WTC11 (cell line): Measurements from ENCODE around the gene ZNF248.

ENCODE experiments used
- ATF3 ChIP-seq: sonication (generic); formaldehyde crosslinking; conservative IDR thresholded peaks from 2 replicates; pipeline ENCODE4 v1.8.1; 2022; ENCODE audit warnings: mild to moderate bottlenecking, missing genetic modification reagents
- CBFB ChIP-seq: sonication (generic); formaldehyde crosslinking; IDR thresholded peaks from 2 replicates; pipeline ENCODE4 v1.8.1; 2022; ENCODE audit warnings: mild to moderate bottlenecking, low read depth, missing genetic modification reagents
- ELF4 ChIP-seq: sonication (generic); formaldehyde crosslinking; IDR thresholded peaks from 2 replicates; pipeline ENCODE4 v1.8.1; 2022; ENCODE audit warnings: low read depth, mild to moderate bottlenecking, moderate library complexity, missing genetic modification reagents
- FOXJ3 ChIP-seq: sonication (generic); formaldehyde crosslinking; IDR thresholded peaks from 2 replicates; pipeline ENCODE4 v1.9.0; 2021; ENCODE audit warnings: missing genetic modification reagents, mild to moderate bottlenecking, borderline replicate concordance
- IRF1 ChIP-seq: sonication (generic); formaldehyde crosslinking; IDR thresholded peaks from 2 replicates; pipeline ENCODE4 v1.8.0; 2023; ENCODE audit warnings: missing genetic modification reagents
- KAT7 ChIP-seq: sonication (generic); formaldehyde crosslinking; IDR thresholded peaks from 2 replicates; pipeline ENCODE4 v1.8.1; 2023; ENCODE audit warnings: missing genetic modification reagents, mild to moderate bottlenecking, borderline replicate concordance
- MAX ChIP-seq: sonication (generic); formaldehyde crosslinking; IDR thresholded peaks from 2 replicates; pipeline ENCODE4 v1.8.0; 2022; ENCODE audit warnings: mild to moderate bottlenecking, missing genetic modification reagents
- SP1 ChIP-seq: sonication (generic); formaldehyde crosslinking; conservative IDR thresholded peaks from 2 replicates; pipeline ENCODE4 v1.8.1; 2022; ENCODE audit warnings: missing genetic modification reagents
- STAT6 ChIP-seq: sonication (generic); formaldehyde crosslinking; conservative IDR thresholded peaks from 2 replicates; pipeline ENCODE4 v1.8.1; 2023; ENCODE audit warnings: mild to moderate bottlenecking, low read depth, missing genetic modification reagents, moderate library complexity
- ZNF121 ChIP-seq: sonication (generic); formaldehyde crosslinking; IDR thresholded peaks from 2 replicates; pipeline ENCODE4 v1.8.0; 2023; ENCODE audit warnings: missing genetic modification reagents
- ZNF232 ChIP-seq: sonication (generic); formaldehyde crosslinking; IDR thresholded peaks from 2 replicates; pipeline ENCODE4 v1.8.0; 2022; ENCODE audit warnings: mild to moderate bottlenecking, missing genetic modification reagents
- ZNF671 ChIP-seq: fragments of 250-450 bp; sonication (Bioruptor Pico); IDR thresholded peaks from 2 replicates; pipeline ENCODE4 v1.8.0; 2021; ENCODE audit warnings: mild to moderate bottlenecking
- TF ChIP-seq, protein P1 (sequence below): fragments of 200-600 bp; IDR thresholded peaks from 2 replicates; pipeline ENCODE4 v1.8.0; 2022; ENCODE audit warnings: antibody characterized with exemption
- TF ChIP-seq, protein P2 (sequence below): sonication (generic); formaldehyde crosslinking; IDR thresholded peaks from 2 replicates; pipeline ENCODE4 v1.8.1; 2023; ENCODE audit warnings: mild to moderate bottlenecking, missing genetic modification reagents, borderline replicate concordance

DNA sequence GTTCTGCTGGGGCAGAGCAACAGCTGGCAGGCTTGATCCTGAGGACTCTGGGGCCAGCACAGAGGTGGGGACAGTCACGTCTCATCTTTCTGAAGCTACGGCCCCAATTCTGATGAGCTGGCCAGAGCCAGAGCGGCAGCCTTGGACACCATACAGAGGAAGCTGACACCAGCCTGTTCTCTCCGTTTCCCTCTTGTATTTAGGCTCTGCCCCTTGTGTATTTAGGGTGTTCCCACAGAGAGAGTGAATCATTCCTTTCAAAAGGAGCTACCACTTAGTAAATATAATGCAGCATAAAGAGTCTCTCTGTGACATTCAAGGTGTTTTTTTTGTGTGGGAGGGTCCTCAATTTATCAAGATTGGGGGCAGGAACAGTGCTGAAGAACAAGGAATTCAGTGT is 109.2 kb downstream of the ZNF248 start:
- TF ChIP-seq, protein P1, sequence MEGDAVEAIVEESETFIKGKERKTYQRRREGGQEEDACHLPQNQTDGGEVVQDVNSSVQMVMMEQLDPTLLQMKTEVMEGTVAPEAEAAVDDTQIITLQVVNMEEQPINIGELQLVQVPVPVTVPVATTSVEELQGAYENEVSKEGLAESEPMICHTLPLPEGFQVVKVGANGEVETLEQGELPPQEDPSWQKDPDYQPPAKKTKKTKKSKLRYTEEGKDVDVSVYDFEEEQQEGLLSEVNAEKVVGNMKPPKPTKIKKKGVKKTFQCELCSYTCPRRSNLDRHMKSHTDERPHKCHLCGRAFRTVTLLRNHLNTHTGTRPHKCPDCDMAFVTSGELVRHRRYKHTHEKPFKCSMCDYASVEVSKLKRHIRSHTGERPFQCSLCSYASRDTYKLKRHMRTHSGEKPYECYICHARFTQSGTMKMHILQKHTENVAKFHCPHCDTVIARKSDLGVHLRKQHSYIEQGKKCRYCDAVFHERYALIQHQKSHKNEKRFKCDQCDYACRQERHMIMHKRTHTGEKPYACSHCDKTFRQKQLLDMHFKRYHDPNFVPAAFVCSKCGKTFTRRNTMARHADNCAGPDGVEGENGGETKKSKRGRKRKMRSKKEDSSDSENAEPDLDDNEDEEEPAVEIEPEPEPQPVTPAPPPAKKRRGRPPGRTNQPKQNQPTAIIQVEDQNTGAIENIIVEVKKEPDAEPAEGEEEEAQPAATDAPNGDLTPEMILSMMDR: no peak
- TF ChIP-seq ZNF671 (CRISPR knock-in tag) (no peak), MAX (CRISPR knock-in tag) (no peak), KAT7 (no peak), CBFB (CRISPR knock-in tag) (no peak), ZNF121 (CRISPR knock-in tag) (no peak), ATF3 (CRISPR knock-in tag) (no peak), SP1 (CRISPR knock-in tag) (no peak), FOXJ3 (CRISPR knock-in tag) (no peak), STAT6 (CRISPR knock-in tag) (no peak), IRF1 (no peak), ZNF232 (CRISPR knock-in tag) (no peak), ELF4 (CRISPR knock-in tag) (no peak)
- TF ChIP-seq, protein P2, sequence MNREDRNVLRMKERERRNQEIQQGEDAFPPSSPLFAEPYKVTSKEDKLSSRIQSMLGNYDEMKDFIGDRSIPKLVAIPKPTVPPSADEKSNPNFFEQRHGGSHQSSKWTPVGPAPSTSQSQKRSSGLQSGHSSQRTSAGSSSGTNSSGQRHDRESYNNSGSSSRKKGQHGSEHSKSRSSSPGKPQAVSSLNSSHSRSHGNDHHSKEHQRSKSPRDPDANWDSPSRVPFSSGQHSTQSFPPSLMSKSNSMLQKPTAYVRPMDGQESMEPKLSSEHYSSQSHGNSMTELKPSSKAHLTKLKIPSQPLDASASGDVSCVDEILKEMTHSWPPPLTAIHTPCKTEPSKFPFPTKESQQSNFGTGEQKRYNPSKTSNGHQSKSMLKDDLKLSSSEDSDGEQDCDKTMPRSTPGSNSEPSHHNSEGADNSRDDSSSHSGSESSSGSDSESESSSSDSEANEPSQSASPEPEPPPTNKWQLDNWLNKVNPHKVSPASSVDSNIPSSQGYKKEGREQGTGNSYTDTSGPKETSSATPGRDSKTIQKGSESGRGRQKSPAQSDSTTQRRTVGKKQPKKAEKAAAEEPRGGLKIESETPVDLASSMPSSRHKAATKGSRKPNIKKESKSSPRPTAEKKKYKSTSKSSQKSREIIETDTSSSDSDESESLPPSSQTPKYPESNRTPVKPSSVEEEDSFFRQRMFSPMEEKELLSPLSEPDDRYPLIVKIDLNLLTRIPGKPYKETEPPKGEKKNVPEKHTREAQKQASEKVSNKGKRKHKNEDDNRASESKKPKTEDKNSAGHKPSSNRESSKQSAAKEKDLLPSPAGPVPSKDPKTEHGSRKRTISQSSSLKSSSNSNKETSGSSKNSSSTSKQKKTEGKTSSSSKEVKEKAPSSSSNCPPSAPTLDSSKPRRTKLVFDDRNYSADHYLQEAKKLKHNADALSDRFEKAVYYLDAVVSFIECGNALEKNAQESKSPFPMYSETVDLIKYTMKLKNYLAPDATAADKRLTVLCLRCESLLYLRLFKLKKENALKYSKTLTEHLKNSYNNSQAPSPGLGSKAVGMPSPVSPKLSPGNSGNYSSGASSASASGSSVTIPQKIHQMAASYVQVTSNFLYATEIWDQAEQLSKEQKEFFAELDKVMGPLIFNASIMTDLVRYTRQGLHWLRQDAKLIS (CRISPR knock-in tag): no peak
